Right lobe of liver (tissue), 6 donors: ENCODE data around the gene ATG9B. TPM values are rescaled to one million over a fixed set of nuclear protein-coding genes. Genes with fewer than 3 reads are reported as not detected.

Experiments used
- ATAC-seq, 4 donors: fragments of 200-7000 bp; cut with Tn5 transposase; one replicate each; pipeline ENCODE4 v1.9.1; 2020; ENCODE audit warnings: mild to moderate bottlenecking in 4 of 4, moderate library complexity in 4 of 4
- DNase-seq, 3 donors: peaks; one replicate each; pipeline ENCODE4 v3.0.0-alpha.2; 2020
- H3K27ac ChIP-seq, 3 donors: fragments of 200-600 bp; one replicate each; pipeline ENCODE4 v1.8.0; 2022
- H3K27me3 ChIP-seq, 2 donors: fragments of 200-600 bp; one replicate each; pipeline ENCODE4 v1.8.0; 2022
- H3K36me3 ChIP-seq, 4 donors: fragments of 200-600 bp; sonication (generic) in 1 of 4; one replicate each; pipeline versions ENCODE4 v1.5.1 to v1.8.0; 2017 to 2022; ENCODE audit warnings: control low read depth in 1 of 4
- H3K4me1 ChIP-seq, 4 donors: fragments of 200-600 bp; sonication (generic) in 1 of 4; one replicate each; pipeline versions ENCODE4 v1.5.1 to v1.8.0; 2017 to 2022; ENCODE audit warnings: control low read depth in 1 of 4
- H3K4me3 ChIP-seq, 3 donors: fragments of 200-600 bp; one replicate each; pipeline ENCODE4 v1.8.0; 2022
- H3K9me3 ChIP-seq, 4 donors: fragments of 200-600 bp; sonication (generic) in 1 of 4; one replicate each; pipeline versions ENCODE4 v1.5.1 to v1.8.0; 2017 to 2022; ENCODE audit warnings: control low read depth in 1 of 4
- POLR2A ChIP-seq: fragments of 450-650 bp; IDR thresholded peaks from one replicate; pipeline ENCODE4 v1.6.1; 2017; ENCODE audit warnings: antibody characterized with exemption, mild to moderate bottlenecking
- WGBS: methylation state at CpG from one replicate; pipeline ENCODE4 v1.1.6; 2018; ENCODE audit warnings: low coverage, low lambda C conversion rate; ENCODE audit not compliant: insufficient coverage; ENCODE audit errors: missing lambda C conversion rate; 5-methylcytosine and 5-hydroxymethylcytosine counted together
- intact Hi-C, 2 donors: fragments of 100-400 bp; cut with DNase I; formaldehyde crosslinking; loops; one replicate each; pipeline versions ENCODE4 v1.11.2 to v1.14.1; 2022
- total RNA-seq, 6 experiments: library from RNA; depleted of rRNA in 2 of 6; stranded (reverse); fragments of >200 nt in 2 of 6; fragmentation: NEBNext Ultra II Directional in 3 of 6; extraction: Animal tissue kit (Norgen Biotek cat#: 25700) in 3 of 6; gene quantifications; one replicate each; pipeline versions ENCODE4 v1.1.0 to v1.2.4, GENCODE V29; 2016 to 2023
- TF ChIP-seq, protein P1 (sequence below), 4 donors: fragments of 200-600 bp in 3 of 4; fragments of 450-650 bp in 1 of 4; IDR thresholded peaks; one replicate each; pipeline versions ENCODE4 v1.5.1 to v1.8.0; 2016 to 2022; ENCODE audit warnings: antibody characterized with exemption in 4 of 4, mild to moderate bottlenecking in 2 of 4
- donor health status: DM: no; HTN: yes; CAD: no.
- donor health status: DM: no; HTN: no; CAD: no.
- donor health status: DM: no; HTN: no; CAD: no.
- donor health status: DM: no; HTN: yes; CAD: no.
- donor health status: DM: no; HTN: yes; CAD: no.

ATG9B gene
- total RNA-seq, 6 experiments from 2014 or later = 0.40 TPM; not detected in 5

DNA sequence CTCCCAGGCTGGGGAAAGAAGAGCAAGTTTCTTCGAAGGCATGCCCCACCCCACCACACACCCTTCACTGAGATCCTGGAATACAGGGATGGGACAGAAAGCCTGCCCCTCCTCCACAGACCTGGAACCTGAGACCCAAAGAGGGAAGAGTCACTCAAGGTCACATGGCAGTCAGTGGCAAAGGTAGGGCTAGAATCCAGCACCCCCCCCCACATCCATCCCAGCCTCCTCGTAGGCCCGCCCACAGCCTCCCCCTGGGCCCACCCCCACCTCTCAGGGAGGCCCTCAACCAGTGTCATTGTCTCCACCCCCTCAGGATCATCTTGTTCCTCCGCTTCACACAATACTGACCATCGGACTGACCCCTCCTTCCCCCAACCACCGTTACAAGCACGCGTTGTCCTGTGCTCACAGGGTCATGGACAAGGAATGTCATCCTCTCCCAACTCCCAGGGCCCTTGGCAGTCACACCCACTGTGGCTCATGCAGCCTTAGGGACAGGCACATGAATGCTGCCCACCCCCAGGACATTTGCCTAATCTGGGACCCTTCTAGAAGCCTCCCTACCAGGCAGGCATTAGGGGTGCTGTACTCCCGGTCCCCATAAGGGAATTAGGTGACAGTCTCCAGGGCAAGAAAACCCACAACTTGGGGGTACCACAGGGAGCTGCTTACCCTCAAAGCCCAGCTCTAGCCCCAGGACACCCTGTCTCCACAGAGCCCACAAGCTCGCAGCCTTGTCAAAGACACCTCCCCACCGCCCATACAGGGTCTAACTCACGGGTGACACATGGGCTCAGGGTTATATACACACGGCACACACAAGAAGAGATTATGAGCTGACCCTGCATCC is 47.5 kb downstream of the ATG9B start:
- ATAC-seq (no peak), DNase-seq (no peak)
- intact Hi-C loops = no loop called here
- H3K27me3 ChIP-seq = peaks cover 0 to 8% of the 10 kb centered on the region in 2 donors
- peaks cover 0 to 10% (median 0%) of the 10 kb centered on the region in 4 donors for H3K4me1 ChIP-seq
- H3K4me3 ChIP-seq = no peak overlapping the region
- no peak for TF ChIP-seq POLR2A
- TF ChIP-seq, protein P1, sequence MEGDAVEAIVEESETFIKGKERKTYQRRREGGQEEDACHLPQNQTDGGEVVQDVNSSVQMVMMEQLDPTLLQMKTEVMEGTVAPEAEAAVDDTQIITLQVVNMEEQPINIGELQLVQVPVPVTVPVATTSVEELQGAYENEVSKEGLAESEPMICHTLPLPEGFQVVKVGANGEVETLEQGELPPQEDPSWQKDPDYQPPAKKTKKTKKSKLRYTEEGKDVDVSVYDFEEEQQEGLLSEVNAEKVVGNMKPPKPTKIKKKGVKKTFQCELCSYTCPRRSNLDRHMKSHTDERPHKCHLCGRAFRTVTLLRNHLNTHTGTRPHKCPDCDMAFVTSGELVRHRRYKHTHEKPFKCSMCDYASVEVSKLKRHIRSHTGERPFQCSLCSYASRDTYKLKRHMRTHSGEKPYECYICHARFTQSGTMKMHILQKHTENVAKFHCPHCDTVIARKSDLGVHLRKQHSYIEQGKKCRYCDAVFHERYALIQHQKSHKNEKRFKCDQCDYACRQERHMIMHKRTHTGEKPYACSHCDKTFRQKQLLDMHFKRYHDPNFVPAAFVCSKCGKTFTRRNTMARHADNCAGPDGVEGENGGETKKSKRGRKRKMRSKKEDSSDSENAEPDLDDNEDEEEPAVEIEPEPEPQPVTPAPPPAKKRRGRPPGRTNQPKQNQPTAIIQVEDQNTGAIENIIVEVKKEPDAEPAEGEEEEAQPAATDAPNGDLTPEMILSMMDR (IDR thresholded peaks at IDR 0.05) = no peak
- no peak overlapping the region for H3K27ac ChIP-seq
- H3K9me3 ChIP-seq = no peaks in the 10 kb centered on the region
- 34% methylated on average over 9 of the region's 13 CpGs for WGBS
- H3K36me3 ChIP-seq = no peaks in the 10 kb centered on the region

DNA sequence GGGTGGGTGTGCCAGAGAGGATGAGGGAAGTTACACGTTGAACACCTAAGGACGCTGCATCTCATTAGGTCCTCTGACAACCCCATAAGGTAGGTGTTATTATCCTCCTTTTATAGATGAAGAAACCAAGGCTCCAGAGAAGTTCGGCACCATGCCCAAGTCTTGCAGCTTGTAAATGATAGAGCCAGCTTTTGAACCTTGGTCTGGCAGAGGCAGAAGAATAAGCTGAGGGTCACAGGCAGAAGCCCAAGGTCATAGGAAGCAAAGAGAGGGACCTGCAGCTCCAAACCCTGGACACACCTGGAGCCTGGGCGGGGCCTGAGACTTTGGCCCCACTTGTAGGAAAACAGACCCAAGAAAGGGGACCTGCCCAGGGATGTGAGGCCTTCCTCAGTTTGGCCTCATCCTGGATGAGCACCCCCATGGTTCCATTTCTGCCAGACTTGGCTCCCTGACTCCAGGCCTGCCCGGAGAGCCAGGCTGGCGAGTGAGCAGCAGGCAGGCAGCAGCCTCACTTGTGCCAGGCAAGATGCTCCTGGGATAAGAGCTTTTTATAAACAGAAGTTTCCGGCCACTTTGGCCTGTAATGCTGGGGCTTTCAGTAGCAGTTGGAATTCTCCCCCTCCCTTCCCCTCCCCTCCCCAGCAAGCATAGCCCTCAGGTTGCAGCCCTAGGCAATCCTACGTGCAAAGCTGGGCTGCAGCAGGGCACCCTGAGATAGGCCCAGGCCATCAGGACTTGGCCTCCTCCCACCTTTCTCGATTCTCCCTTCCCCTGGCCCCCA is 48.6 kb downstream of the ATG9B start:
- Histone ChIP-seq H3K4me3 (no peak overlapping the region), H3K27ac (no peak overlapping the region), H3K36me3 (no peaks in the 10 kb centered on the region), H3K27me3 (peaks cover 0 to 8% of the 10 kb centered on the region in 2 donors), H3K9me3 (no peaks in the 10 kb centered on the region), H3K4me1 (peaks cover 0 to 10% (median 0%) of the 10 kb centered on the region in 4 donors)
- 70% methylated on average over 4 of the region's 9 CpGs for whole genome bisulfite sequencing
- intact Hi-C loops = no loop called here
- no peak for TF ChIP-seq POLR2A
- TF ChIP-seq, protein P1 (IDR thresholded peaks at IDR 0.05) = no peak
- ATAC-seq = no peak
- DNase-seq = no peak

DNA sequence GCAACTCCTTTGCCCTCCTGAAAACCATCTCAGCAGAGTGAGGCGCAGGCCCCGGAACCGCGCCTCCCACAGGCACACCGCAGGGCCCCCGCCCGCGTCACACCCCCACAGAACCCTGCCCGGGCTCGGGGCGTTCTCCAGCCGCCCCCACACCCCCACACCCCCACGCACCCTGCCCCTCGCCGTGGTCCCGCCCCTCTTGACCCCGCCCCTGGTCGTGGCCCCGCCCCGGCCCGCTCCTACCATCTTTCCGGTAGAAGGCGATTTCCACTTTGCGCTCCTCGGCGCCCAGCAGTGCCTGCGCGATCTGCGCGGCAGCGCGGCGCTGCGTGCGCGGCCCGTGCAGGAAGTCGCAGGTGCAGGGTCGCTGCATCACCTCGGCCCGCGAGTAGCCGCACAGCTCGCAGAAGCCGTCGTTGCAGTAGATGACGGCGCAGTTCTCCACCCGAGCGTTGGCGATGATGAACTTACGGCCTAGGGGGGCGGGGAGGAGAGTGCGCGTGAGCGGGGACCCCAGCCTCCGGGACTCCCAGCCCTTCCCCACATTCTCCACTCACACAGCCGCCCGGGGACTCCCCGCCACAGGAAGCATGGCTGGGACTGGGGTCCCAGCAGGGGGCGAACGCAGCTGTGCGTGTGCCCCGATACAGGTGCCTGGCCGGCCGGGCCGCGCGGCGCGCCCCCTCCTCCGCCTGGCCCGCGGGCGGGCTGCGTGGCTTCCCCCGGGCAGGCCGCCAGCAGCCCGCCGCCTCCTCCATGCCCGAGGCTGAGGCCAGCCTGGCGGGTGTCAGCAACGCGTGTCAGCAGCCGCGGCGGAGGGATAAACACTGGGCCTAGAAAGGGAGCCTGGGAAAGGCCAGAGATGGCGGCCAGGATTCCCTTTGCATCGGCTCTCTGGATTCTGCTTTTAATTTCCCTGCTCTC is 49.6 kb downstream of the ATG9B start:
- Histone ChIP-seq H3K4me1 (peaks cover 0 to 10% (median 0%) of the 10 kb centered on the region in 4 donors), H3K4me3 (peak overlapping the region in 2 of 3 donors; percentile 11 to 38), H3K9me3 (no peaks in the 10 kb centered on the region), H3K27me3 (peaks cover 0 to 8% of the 10 kb centered on the region in 2 donors), H3K27ac (no peak overlapping the region), H3K36me3 (no peaks in the 10 kb centered on the region)
- TF ChIP-seq, protein P1 (IDR thresholded peaks at IDR 0.05) = peak in 1 of 4 donors; percentile 32
- no peak for TF ChIP-seq POLR2A
- intact Hi-C loops = no loop called here
- ATAC-seq (peak; percentile 11 to 42 (median 29)), DNase-seq (no peak)
- WGBS = 2% methylated on average over 29 of the region's 89 CpGs
